SK-N-SH treated with all-trans-retinoic acid at 6 μM for 48 hours (cell line): ENCODE results near the gene RAMACL.

ENCODE experiments used
- ARNTL ChIP-seq: fragments of 450-650 bp; formaldehyde crosslinking; IDR thresholded peaks from 2 replicates; pipeline ENCODE4 v1.5.0; 2020; ENCODE audit warnings: low read depth, mild to moderate bottlenecking, moderate library complexity, borderline replicate concordance
- CREB5 ChIP-seq: fragments of 250-450 bp; sonication (Bioruptor Pico); IDR thresholded peaks from 2 replicates; pipeline ENCODE4 v1.5.1; 2020; ENCODE audit warnings: low read depth, mild to moderate bottlenecking, moderate library complexity
- ESRRG ChIP-seq: fragments of 250-450 bp; sonication (Bioruptor Pico); IDR thresholded peaks from 2 replicates; pipeline ENCODE4 v1.6.1; 2021; ENCODE audit warnings: mild to moderate bottlenecking
- GLIS3 ChIP-seq: fragments of 250-450 bp; sonication (Bioruptor Pico); IDR thresholded peaks from 2 replicates; pipeline ENCODE4 v1.5.0; 2020; ENCODE audit warnings: mild to moderate bottlenecking, moderate library complexity
- ISL1 ChIP-seq: fragments of 250-450 bp; sonication (Bioruptor Pico); IDR thresholded peaks from 2 replicates; pipeline ENCODE4 v2.1.2; 2022; ENCODE audit warnings: mild to moderate bottlenecking, moderate library complexity
- OSR1 ChIP-seq: fragments of 250-450 bp; sonication (Bioruptor Pico); IDR thresholded peaks from 2 replicates; pipeline ENCODE4 v1.8.0; 2022; ENCODE audit warnings: moderate library complexity, mild to moderate bottlenecking, inconsistent platforms
- POU6F1 ChIP-seq: fragments of 250-450 bp; sonication (Bioruptor Pico); IDR thresholded peaks from 2 replicates; pipeline ENCODE4 v1.8.0; 2021; ENCODE audit warnings: low read depth, mild to moderate bottlenecking, moderate library complexity, borderline replicate concordance
- PPARA ChIP-seq: fragments of 250-450 bp; sonication (Bioruptor Pico); IDR thresholded peaks from 2 replicates; pipeline ENCODE4 v1.5.0; 2020; ENCODE audit warnings: mild to moderate bottlenecking, borderline replicate concordance
- SNAI2 ChIP-seq: fragments of 250-450 bp; sonication (Bioruptor Pico); IDR thresholded peaks from 2 replicates; pipeline ENCODE4 v1.5.0; 2020; ENCODE audit warnings: mild to moderate bottlenecking, moderate library complexity
- ZC3H10 ChIP-seq: fragments of 250-450 bp; sonication (Bioruptor Pico); IDR thresholded peaks from 2 replicates; pipeline ENCODE4 v1.5.1; 2021; ENCODE audit warnings: mild to moderate bottlenecking, moderate library complexity
- ZNF70 ChIP-seq: fragments of 450-650 bp; formaldehyde crosslinking; IDR thresholded peaks from 2 replicates; pipeline ENCODE4 v1.5.0; 2020; ENCODE audit warnings: mild to moderate bottlenecking, moderate library complexity
- ZNF8 ChIP-seq: fragments of 450-650 bp; formaldehyde crosslinking; IDR thresholded peaks from 2 replicates; pipeline ENCODE4 v1.5.0; 2020; ENCODE audit warnings: mild to moderate bottlenecking, moderate library complexity
- TF ChIP-seq, protein P1 (sequence below): fragments of 250-450 bp; sonication (Bioruptor Pico); IDR thresholded peaks from 2 replicates; pipeline ENCODE4 v1.8.0; 2020; ENCODE audit warnings: mild to moderate bottlenecking, moderate library complexity, borderline replicate concordance

- TF ChIP-seq CREB5 (CRISPR knock-in tag) (no peak), PPARA (CRISPR knock-in tag) (no peak), SNAI2 (no peak), GLIS3 (CRISPR knock-in tag) (no peak), POU6F1 (CRISPR knock-in tag) (no peak), ZNF8 (no peak), ZC3H10 (no peak), ESRRG (CRISPR knock-in tag) (no peak), ISL1 (CRISPR knock-in tag) (no peak), ARNTL (CRISPR knock-in tag) (no peak), OSR1 (CRISPR knock-in tag) (no peak), ZNF70 (CRISPR knock-in tag) (no peak)
- TF ChIP-seq, protein P1, sequence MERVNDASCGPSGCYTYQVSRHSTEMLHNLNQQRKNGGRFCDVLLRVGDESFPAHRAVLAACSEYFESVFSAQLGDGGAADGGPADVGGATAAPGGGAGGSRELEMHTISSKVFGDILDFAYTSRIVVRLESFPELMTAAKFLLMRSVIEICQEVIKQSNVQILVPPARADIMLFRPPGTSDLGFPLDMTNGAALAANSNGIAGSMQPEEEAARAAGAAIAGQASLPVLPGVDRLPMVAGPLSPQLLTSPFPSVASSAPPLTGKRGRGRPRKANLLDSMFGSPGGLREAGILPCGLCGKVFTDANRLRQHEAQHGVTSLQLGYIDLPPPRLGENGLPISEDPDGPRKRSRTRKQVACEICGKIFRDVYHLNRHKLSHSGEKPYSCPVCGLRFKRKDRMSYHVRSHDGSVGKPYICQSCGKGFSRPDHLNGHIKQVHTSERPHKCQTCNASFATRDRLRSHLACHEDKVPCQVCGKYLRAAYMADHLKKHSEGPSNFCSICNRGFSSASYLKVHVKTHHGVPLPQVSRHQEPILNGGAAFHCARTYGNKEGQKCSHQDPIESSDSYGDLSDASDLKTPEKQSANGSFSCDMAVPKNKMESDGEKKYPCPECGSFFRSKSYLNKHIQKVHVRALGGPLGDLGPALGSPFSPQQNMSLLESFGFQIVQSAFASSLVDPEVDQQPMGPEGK (CRISPR knock-in tag): no peak
Observed at GRCh38 chr6:166601956-166602355, 15.5 kb upstream of the RAMACL start.
